A172 (cell line): Measurements from ENCODE around the gene UBA7. TPM values are rescaled to one million over a fixed set of nuclear protein-coding genes. Genes with fewer than 3 reads are reported as not detected.
"Not testable (repeated sequence)": the region's sequence is repeated elsewhere in the genome, so short reads cannot be mapped to it uniquely, and the experiment has no call there.

Experiments
- DNase-seq: peaks from one replicate; pipeline ENCODE4 v3.0.0-alpha.2; 2015; ENCODE audit warnings: low spot score
- total RNA-seq: library from RNA; depleted of rRNA; stranded (reverse); fragments of >200 nt; shearing (Covaris generic); gene quantifications from 2 replicates; pipeline ENCODE4 v1.2.3, GENCODE V29; 2014

The UBA7 gene
- total RNA-seq, 1 experiment from 2014 or later: 13.1 TPM

DNA sequence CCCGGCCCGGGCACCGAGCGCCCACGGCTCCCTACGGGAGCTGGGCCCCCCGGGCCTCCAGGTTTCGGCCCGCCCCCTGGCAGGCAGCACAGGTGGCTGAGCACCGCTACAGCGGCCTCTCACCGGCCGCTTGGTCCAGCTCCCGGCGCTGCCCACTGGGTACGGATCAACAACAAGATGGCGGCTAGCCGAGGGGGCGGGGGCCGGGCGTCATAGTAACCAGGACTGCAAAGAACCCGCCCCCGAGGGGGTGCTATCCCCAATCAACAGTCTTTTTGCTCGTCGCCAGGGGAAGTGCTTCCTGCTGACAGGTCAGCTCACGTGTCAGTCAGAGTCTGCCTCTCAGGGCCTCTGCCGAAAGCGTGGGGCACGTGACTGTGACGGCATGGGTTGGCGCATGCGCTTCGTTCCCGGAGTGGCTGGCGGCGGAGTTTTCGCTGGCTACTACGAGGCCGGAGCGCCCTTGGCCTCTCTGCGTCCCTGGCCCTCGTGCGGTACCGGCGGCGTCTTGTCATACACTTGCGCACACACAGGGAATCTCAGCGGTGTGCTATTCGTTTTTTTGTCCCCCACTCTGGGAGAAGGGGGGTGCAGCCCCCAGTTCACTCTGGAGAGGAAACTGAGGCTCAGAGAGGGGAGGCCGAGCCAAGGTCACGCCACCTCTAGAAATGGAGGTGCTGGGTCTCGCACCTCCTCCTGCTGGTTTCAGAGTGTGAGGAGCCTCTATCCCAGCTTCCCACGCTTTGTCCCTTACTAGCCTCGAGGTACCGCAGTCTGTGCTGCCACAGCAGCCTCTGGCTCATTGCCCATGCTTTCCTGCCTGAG is 27.2 kb downstream of the UBA7 start, which contains the start of gene IP6K1:
Gene IP6K1 (minus strand): TSS at position 186 of the 825 bp plus-strand sequence. CDS start 38,502 bp downstream, outside the sequence.
- peak; percentile 100 for DNase-seq

DNA sequence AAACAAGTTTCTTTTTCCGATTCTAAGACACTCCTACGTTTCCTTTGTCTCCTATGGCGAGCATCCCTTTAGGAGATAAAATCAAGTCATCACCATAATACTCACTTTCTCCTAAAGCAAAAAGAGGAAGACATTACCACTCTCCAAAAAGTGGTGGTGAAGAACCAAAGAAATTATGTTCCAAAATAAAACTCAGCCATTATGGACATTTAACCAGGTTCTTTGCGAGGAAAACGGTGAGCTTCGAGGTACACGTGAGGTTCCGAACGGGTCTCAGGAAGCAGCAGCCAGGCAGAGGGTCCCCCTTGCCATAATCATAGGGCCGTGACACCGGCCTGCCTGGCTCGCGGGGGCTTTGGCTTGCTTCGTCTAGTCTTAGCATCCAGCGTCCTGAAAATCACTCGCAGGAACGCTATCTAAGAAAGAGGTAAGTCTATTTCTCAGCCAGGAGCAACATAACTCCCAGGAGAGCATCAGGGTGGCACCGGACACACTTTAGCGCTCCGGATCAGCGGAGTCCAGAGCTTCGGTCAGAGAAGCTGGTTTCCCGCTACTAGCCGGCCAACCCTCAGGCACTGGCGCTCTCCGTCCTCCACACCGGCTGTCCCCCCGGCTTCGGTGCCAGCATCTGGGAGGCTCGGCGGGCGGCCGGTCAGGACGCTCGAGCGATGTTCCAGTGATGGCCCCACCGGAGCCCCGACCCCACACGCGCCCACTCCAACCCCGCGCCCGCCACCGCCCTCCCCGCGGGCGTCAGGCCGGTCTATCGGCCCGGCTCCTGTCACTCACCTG is 28.0 kb downstream of the UBA7 start:
- DNase-seq: peak; percentile 21

DNA sequence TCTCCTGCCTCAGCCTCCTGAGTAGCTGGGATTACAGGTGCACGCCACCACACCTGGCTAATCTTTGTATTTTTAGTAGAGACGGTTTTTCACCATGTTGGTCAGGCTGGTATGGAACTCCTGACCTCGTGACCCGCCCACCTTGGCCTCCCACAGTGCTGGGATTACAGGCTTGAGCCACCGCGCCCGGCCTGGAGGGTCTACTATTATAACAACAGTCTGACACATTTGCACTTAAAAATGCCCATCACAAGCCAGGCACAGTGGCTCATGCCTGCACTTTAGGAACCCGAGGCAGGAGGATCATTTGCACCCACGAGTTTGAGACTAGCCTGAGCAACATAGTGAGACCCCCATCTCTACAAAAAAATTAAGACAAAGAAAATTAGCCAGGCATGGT is 31.5 kb downstream of the UBA7 start:
- DNase-seq: not testable (repeated sequence)

DNA sequence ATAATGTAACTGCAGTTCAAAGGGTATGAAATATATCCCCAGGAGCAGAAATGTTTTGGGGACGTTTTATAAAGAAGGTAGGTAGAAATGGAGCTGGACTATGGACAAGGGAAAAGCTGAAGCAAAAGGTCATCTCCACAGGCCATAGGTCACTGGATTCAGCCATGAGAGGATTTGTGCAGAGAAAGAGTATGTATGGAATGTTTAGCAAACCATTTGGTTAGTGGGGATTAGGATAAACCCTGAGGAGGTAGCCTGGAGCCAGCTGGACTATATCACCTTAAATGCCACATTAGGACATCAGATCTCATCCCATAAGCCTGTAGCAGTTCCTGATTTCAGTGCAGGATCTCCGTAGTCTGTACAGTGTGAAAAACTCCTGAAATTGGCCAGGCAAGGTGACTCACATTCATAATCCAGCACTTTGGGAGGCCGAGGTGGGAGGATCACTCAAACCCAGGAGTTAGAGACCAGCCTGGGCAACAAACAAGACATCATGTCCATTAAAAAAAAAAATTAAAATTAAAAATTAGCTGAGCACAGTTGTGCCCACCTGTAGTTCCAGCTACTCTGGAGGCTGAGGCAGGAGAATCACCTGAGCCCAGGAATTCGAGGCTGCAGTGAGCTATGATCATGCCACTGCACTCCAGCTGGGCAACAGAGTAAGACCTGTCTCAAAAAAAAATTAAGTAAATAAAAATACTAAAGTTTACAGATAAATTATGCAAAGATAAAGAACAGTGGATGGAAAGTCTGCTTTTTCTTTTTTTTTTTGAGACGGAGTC is 32.1 kb downstream of the UBA7 start:
- no peak for DNase-seq

DNA sequence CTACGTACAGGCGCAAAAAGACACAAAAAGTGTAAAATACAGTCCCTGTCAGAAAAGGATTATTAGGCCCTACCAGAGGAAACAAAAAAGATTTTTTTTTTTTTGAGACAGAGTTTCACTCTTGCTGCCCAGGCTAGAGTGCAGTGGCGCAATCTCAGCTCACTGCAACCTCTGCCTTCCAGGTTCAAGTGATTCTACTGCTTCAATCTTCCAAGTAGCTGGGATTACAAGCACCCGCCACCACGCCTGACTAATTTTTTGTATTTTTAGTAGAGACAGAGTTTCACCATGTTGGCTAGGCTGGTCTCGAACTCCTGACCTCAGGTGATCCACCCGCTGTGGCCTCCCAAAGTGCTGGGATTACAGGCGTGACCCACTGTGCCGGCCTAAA is 32.8 kb downstream of the UBA7 start:
- DNase-seq: not testable (repeated sequence)

DNA sequence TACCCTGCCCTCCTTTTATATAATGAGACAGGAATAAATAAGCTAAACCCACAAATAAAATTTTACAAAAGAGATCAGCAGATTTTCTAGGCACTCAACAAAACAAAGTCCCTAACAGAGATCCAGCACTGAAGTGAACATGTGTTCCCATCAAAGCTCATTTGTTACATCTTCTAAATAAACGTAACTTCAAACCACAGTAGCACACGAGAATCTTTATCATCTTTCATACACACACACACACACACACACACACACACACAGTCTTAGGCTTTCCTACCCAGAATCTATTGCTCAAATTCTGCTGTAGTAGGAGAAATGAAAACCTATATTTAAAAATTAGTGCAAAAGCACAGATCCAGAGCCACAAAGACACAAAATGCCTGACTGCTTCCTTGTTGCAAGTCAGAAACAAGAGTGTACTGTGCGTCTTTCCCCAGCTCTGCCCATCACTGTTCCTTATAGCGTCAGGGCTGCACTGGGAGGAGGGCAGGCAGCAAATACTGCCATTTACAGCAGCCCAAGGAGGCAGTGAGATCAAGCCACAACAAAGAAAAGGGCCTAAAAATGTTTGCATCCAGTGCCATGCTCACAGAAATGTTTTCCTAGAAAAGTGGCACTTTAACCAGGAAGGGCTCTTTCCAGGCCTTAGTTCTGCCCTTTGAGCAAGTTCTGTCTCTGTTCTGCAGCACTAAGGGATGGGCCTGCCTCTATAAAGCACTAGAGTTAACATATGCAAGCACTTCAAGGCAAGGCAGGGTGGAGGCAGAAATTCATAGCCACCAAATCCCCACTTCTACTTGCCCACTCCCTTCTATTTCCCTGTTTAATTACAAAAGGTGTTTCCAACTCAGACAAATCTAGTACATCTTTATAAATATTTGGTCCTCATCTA is 33.4 kb downstream of the UBA7 start:
- DNase-seq: no peak

DNA sequence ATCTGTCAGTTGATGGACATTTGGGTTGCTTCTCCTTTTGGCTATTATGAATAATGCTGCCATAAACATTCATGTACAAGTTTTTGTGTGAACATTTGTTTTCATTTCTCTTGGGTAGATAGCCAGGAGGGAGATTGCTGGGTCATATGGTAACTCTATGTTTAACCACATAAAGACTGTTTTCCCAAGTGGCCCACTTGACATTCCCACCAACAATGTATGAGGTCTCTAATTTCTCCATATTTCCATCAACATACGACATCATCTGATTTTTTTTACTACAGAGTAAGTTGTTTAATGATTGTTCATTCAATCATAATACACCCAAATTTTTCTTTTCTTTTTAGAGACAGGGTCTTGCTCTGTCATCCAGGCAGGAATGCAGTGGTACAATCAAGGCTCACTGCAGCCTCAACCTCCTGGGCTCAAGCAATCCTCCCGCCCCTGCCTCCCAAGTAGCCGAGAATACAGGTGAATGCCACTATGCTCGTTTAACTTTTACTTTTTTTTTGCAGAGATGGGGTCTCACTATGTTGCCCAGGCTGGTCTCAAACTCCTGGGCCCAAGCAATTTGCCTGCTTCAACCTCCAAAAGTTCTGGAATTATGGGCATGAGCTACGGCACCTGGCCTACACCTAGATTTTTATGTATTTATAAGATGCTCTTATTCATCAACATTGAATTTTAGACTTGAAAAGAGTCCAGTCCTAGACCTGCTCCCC is 34.2 kb downstream of the UBA7 start:
- DNase-seq: no peak

DNA sequence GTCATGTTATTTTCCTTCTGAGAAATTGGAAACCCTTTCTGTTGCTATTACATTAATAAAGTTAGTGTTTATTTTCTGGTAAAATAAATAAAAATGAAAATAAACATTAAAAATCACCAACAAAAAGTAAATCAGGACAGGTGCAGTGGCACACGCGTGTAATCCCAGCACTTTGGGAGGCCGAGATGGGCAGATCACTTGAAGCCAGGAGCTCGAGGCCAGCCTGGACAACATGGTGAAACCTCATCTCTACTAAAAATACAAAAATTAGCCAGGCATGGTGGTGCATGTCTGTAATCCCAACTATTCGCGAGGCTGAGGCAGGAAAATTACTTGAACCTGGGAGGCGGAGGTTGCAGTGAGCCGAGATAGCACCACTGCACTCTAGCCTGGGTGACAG is 37.7 kb downstream of the UBA7 start:
- not testable (repeated sequence) for DNase-seq

DNA sequence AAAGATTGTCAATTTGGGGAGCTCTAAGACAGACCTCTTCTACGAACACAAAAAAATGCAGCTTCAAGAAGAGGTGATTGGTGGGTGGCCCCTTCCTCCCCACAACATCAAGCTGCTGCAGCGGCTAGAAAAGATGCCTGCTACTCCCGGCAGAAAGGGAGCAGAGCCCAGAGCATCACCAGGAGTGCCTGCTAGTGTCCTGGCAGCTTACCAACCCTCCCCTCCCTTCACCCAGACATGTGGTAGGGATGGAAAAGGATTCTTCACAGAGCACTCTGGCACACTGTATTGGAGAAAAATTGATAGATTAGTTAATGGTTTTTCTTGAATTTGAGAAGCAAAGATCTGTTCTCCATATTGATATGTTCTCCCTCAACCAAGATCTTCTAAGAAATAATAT is 38.2 kb downstream of the UBA7 start:
- DNase-seq: no peak

DNA sequence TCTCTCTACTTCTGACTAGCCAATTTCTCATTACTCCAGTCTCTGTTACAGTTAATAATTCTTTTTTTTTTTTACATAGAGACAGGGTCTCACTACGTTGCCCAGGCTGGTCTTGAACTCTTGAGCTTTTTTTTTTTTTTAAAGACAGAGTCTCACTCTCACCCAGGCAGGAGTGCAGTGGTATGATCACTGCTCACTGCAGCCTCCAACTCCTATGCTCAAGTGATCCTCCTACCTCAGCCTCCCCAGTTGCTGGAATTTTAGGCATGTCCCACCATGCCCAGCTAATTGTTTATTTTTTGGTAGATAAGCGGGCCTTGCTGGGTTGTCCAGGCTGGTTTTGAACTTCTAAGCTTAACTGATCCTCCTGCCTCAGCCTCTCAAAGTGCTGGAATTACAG is 41.0 kb downstream of the UBA7 start:
- DNase-seq: no peak

DNA sequence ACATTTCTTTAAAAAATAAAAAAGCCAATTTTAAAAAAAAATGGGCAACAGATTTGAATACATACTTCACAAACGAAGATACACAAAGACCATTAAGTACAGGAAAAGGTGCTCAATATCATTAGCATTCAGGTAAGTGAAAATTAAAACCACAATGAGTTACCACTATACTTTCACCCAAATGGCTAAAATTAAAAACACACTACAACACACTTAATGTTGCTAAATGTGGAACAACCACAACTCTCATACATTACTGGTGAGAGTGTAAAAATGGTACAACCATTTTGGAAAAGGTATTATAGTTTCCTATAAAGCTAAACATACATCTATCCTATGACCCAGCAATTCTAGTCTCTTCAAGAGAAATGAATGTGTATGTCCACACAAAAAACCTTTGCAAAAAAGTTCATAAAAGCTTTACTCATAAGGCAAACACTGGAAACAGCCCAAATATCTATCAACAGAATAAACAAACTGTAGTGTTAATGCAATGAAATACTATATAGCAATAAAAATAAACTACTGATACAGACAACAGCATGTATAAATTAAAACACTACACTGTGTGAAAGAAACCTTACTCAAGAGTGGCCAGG is 42.3 kb downstream of the UBA7 start:
- no peak for DNase-seq

DNA sequence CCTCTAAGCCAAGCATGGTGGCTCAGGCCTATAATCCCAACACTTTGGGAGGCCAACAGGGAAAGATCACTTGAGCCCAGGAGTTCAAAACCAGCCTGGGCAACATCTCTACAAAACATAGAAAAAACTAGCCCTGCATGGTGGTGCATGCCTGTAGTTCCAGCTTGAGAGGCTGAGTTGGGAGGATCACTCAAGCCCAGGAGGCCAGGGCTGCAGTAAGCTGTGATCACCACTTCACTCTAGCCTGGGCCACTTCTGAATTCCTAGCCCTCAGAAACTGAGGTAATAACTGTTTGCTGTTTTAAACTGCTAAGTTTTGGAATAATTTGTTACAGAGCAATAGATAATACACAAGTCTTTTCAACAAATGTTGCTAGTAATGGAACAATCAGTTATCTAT is 43.8 kb downstream of the UBA7 start:
- DNase-seq: no peak

DNA sequence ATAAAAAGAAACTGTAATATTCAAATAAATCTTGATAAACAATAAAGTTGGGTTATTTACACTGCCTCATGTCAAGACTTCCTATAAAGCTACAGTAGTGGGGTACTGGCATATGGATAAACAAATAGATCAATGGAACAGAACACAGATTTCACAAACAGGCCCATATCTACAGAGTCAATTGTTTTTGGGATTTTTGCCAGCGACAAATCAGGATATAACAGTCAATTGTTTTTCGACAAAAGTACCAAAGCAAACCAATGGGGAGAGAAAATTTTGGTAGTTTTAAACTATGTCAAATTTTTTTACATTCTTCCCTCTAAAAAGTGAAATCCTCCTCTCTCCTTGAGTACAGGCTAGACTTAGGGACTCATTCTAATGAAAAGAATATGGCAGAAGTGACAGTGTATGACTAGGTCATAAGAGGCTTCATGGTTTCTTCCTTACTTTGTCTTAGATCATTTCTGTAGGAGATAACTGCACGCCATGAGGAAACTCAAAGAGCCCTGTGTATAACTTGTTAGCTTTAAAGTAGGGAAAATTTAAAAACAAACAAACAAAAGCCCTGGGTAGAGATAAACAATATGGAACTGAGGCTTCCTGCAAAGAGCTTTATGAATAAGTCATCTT is 44.4 kb downstream of the UBA7 start:
- no peak for DNase-seq

DNA sequence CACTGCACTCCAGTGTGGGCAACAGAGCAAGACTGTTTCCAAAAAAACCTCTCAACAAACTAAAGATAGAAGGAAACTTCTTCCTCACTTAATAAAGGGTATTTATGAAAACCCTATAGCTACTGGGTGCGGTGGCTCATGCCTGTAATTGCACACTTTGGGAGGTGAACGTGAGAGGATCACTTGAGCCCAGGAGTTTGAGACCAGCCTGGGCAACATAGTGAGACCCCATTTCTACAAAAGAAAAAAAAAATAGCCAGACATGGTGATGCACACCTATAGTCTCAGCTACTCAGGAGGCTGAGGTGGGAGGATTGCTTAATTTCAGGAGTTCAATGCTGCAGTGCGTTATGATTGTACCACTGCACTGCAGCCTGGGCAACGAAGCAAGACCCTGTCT is 49.8 kb downstream of the UBA7 start:
- DNase-seq: no peak

DNA sequence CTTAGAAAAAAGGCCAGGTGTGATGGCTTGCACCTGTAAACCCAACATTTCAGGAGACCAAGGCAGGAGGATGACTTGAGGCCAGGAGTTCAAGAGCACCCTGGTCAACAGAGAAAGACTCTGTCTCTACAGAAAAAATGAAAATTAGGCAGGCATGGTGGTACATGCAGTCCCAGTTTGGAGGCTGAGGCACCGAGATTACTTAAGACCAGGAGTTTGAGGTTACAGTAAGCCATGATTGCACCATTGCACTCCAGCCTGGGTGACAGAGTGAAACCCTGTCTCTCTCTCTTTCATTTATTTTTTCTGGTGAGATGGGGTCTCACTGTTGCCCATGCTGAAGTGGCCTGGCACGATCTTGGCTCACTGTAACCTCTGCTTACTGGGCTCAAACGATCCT is 52.1 kb downstream of the UBA7 start:
- DNase-seq: no peak

DNA sequence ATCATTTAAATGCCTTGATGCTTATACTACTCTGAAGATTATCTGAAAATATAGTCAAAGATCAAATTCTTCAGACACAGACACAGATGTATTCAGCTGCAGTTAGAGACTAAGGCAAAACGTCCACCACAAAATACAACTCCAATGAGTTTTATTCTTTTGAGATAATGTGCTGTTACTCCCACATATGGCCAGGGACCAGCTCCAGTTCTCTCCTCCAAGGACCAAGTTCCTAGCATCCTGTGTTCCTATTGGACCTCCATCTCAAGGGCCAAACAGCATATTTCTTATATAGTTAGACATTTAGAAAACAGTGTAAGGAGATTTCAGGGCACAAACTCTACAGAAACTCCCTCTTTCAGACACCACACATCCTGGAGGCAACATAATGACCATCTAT is 54.5 kb downstream of the UBA7 start:
- DNase-seq: no peak

DNA sequence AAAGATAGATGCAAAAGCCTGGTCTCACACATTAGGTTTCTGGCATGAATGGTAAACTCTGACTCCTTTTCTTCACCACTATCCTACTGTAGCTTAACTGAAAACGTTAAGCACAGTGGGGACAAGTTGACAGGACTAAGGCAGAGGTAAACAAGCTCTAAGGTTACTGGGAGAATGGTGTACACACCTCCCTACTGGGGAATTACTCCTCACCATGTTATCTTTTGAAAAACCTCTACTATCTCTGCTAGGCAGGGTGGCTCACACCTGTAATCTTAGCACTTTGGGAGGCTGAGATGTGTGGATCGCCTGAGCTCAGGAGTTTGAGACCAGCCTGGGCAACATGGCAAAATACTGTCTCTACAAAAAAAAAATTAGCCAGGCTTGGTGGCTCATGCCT is 56.6 kb downstream of the UBA7 start:
- no peak for DNase-seq

DNA sequence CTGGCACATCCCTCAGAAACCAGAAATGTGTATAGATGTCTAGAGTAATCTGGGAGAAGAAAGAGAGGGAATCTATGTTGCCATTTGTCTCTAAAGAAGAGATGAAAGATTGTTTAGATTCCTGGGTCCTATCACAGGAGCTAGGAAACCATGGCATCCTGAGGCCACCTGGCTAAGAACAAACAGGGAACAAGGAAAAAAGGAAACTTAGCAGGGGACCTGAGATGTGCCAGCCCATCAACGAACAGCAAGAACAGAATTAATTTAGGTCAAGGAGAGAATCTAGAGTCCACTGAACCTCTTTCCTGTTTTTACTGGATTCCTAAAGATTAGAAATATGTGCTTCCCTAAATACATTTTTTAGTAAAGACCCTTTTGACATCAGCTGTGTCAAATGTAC is 57.7 kb downstream of the UBA7 start:
- no peak for DNase-seq
